SK-N-MC (cell line): Measurements from ENCODE around the gene ARHGAP44.

Experiments
- DNase-seq: peaks from one replicate; pipeline ENCODE4 v3.0.0-alpha.2; 2011; ENCODE audit warnings: low read depth, low spot score
- H3K27ac ChIP-seq: fragments of 200-600 bp; sonication (generic); 2 replicates; pipeline ENCODE4 v1.5.1; 2016; ENCODE audit warnings: mixed run types
- H3K36me3 ChIP-seq: fragments of 200-600 bp; sonication (generic); 2 replicates; pipeline ENCODE4 v1.6.1; 2017; ENCODE audit warnings: antibody characterized with exemption, low read length, mixed read lengths; ENCODE audit not compliant: insufficient read depth
- H3K4me3 ChIP-seq: fragments of 200-600 bp; sonication (generic); 2 replicates; pipeline ENCODE4 v1.5.1; 2016
- H3K9ac ChIP-seq: fragments of 200-600 bp; sonication (generic); 2 replicates; pipeline ENCODE4 v1.8.0; 2017; ENCODE audit warnings: mixed run types, mixed read lengths; ENCODE audit not compliant: insufficient read length
- H3K9me3 ChIP-seq: fragments of 200-600 bp; sonication (generic); 2 replicates; pipeline ENCODE4 v1.6.1; 2017; ENCODE audit warnings: low read depth, mild to moderate bottlenecking, antibody characterized with exemption, low read length, moderate library complexity, mixed read lengths
- EZH2 ChIP-seq: fragments of 200-600 bp; sonication (generic); IDR thresholded peaks from one replicate; pipeline ENCODE4 v1.6.1; 2017; ENCODE audit warnings: antibody characterized with exemption
- FOXP2 ChIP-seq: optimal IDR thresholded peaks from 2 replicates; pipeline ENCODE3; 2011; ENCODE audit warnings: mild to moderate bottlenecking, moderate library complexity; ENCODE audit not compliant: insufficient read depth; ENCODE audit errors: extremely low read length, control extremely low read depth
- POLR2AphosphoS5 ChIP-seq: IDR thresholded peaks from 2 replicates; pipeline ENCODE4 v1.6.1; 2012; ENCODE audit warnings: mild to moderate bottlenecking, low read depth, low read length, borderline replicate concordance

The ARHGAP44 gene

DNA sequence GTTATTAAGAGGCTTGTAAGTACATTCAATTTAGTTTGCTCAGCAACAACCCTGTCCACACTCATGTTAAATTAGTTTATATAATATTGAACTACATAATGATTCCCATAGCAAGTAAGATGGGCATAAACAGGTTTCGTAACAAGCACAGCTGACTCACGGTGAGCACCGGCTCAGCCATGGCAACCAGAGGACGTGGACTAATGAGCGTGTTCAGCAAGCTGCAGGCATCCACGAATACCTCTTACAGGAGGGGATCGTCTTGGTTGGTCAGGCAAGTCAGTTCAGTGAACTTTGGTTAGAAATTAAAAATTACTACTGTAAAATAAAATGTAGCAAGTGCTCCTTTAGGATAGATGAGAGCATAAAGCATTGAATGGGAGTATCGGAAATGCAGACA is 170.1 kb downstream of the ARHGAP44 start:
- Histone ChIP-seq H3K4me3 (no peak overlapping the region), H3K9ac (no peak overlapping the region), H3K36me3 (no peaks in the 10 kb centered on the region), H3K27ac (no peak overlapping the region), H3K9me3 (no peaks in the 10 kb centered on the region)
- no peak for DNase-seq
- TF ChIP-seq FOXP2, result no peak
- TF ChIP-seq EZH2, result no peak
- no peak for TF ChIP-seq POLR2AphosphoS5

DNA sequence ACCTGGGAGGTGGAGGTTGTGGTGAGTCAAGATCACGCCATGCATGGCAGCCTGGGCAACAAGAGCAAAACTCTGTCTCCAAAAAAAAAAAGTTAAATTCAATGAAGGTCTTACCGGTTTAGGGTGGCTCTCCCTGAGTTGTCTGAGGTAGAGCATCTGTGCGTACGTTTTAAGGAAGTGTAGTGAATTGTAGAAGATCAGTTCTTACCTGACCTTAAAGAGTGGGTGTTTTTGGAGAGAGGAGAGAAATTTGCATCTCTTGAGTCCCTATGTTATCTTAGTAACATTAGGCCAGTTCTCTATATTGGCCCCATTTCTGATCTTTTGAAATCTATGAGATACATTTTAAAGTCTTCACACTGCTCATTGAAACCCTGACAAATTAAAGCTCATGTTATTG is 172.4 kb downstream of the ARHGAP44 start:
- Histone ChIP-seq H3K36me3 (no peaks in the 10 kb centered on the region), H3K9me3 (no peaks in the 10 kb centered on the region), H3K27ac (no peak overlapping the region), H3K4me3 (no peak overlapping the region), H3K9ac (no peak overlapping the region)
- DNase-seq, result no peak
- TF ChIP-seq FOXP2 (no peak), EZH2 (no peak), POLR2AphosphoS5 (no peak)

DNA sequence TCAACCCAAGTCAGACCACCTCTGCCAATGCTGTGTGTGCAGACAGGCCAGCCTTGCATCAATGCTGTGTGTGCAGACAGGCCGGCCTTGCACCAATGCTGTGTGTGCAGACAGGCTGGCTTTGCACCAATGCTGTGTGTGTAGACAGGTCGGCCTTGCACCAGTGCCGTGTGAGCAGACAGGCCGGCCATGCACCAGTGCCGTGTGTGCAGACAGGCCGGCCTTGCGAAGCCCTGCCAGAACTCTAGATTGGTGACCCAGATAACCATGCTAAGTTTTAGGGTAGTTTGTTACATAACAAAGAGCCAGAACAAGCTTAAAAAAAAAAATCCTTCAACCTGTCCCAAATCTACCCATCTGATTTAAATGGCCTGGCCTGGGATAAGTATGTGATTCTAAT is 174.2 kb downstream of the ARHGAP44 start:
- DNase-seq, result no peak
- H3K9ac ChIP-seq, result no peak overlapping the region
- H3K36me3 ChIP-seq, result no peaks in the 10 kb centered on the region
- H3K27ac ChIP-seq, result no peak overlapping the region
- no peaks in the 10 kb centered on the region for H3K9me3 ChIP-seq
- H3K4me3 ChIP-seq, result no peak overlapping the region
- TF ChIP-seq FOXP2 (no peak), EZH2 (no peak), POLR2AphosphoS5 (no peak)

DNA sequence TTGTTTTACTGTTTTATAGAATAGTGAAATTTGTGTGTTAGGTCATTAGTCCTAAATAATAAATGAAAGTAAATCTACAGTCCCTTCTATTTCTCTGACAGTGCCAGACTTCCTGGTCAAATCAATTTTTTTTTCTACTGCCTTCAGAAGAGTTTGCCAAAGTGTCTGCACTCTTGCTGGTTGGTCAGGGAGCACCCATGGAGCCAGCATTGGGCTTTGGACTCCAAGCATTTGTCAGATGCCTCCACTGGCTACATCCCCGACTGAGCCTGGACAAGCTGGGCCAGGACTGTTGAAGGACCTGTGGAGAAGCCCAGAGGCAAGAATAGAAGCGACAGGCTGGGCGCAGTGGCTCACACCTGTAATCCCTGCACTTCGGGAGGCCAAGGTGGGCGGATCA is 174.9 kb downstream of the ARHGAP44 start:
- no peak overlapping the region for H3K4me3 ChIP-seq
- H3K27ac ChIP-seq, result no peak overlapping the region
- no peak overlapping the region for H3K9ac ChIP-seq
- H3K9me3 ChIP-seq, result no peaks in the 10 kb centered on the region
- H3K36me3 ChIP-seq, result no peaks in the 10 kb centered on the region
- TF ChIP-seq POLR2AphosphoS5, result no peak
- no peak for TF ChIP-seq EZH2
- TF ChIP-seq FOXP2, result no peak
- DNase-seq, result no peak

DNA sequence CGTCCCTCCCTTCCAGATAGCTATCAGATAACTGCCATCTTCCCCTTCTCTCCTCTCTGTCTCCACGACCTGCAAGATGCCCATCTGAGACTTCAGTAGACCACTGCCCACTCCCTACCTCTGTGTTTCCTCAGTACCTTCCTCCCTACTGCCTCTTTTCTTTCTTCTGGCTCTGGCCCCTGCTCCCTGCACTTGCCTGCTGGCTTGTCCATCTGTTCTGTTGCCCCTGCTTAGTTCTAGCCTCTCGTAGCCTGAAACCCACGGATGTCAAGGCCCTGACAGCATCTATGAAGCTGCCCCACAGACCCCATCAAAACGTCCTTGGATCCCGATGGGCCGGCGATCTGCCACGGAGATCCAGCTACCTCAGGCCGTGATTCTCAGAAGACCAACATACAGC is 175.5 kb downstream of the ARHGAP44 start:
- H3K9ac ChIP-seq, result no peak overlapping the region
- no peak overlapping the region for H3K27ac ChIP-seq
- H3K9me3 ChIP-seq, result no peaks in the 10 kb centered on the region
- DNase-seq, result no peak
- no peak overlapping the region for H3K4me3 ChIP-seq
- TF ChIP-seq EZH2 (no peak), POLR2AphosphoS5 (no peak)
- no peaks in the 10 kb centered on the region for H3K36me3 ChIP-seq

DNA sequence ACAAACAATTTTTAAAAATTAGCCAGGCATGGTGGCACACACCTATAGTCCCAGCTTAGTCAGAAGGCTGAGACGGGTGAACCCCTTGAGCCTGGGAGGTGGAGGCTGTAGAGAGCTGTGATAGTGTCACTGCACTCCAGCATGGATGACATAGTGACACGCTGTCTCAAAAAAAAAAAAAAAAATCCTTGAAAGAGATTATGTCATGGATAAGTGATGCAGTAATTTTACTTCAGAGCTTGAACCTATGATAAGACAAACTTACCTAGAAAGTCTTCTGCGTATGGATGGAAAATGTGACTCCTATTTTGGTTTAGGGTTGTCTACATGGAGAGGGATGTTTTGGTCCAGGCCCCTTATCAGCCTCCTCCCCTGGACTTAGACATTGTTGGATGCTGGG is 176.7 kb downstream of the ARHGAP44 start:
- Histone ChIP-seq H3K4me3 (no peak overlapping the region), H3K27ac (no peak overlapping the region), H3K9ac (no peak overlapping the region), H3K36me3 (no peaks in the 10 kb centered on the region), H3K9me3 (no peaks in the 10 kb centered on the region)
- TF ChIP-seq POLR2AphosphoS5 (no peak), EZH2 (no peak), FOXP2 (no peak)
- no peak for DNase-seq

DNA sequence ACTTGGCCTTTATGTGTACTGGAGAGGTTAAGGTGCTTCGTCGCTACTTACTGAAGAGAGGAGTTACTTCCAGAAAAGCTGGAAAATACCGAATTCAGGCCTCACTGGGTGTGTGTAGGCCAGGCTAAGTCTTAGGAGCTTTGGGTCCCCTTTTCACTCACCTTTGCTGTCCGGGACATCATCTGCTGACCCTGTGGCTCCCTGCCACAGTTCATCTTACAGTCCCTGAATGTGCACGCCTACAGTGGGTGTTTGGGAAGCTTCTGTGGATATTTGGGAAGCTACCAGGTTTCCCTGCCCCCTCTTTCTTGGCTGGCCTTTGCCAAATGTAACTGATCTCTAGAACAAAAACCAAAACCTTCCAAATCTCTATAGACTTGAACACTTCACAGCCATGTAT is 177.1 kb downstream of the ARHGAP44 start:
- TF ChIP-seq POLR2AphosphoS5, result no peak
- no peak for TF ChIP-seq FOXP2
- TF ChIP-seq EZH2, result no peak
- no peaks in the 10 kb centered on the region for H3K9me3 ChIP-seq
- H3K4me3 ChIP-seq, result no peak overlapping the region
- no peak overlapping the region for H3K27ac ChIP-seq
- no peak overlapping the region for H3K9ac ChIP-seq
- no peaks in the 10 kb centered on the region for H3K36me3 ChIP-seq
- no peak for DNase-seq

DNA sequence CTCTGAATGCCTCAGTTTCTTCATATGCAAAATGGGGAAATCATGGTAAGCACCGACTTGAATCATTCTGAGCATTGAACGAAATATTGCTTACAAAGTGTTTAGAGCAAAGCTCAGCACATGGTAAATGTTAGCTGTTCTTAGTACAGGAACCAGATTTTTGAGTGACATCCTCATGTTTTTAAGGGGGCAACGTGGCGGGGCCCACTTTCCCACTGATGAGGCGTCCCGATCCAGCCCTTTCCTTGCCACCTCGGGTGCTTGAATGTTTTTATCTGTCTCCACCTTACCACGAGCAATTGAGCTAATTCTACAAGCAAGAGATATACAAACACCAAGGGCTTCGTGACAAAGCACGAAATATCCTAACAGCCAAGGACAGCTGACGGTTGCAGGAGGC is 178.7 kb downstream of the ARHGAP44 start:
- DNase-seq, result no peak
- Histone ChIP-seq H3K9me3 (no peaks in the 10 kb centered on the region), H3K4me3 (no peak overlapping the region), H3K27ac (no peak overlapping the region), H3K9ac (no peak overlapping the region), H3K36me3 (no peaks in the 10 kb centered on the region)
- no peak for TF ChIP-seq POLR2AphosphoS5
- TF ChIP-seq EZH2, result no peak
- no peak for TF ChIP-seq FOXP2

DNA sequence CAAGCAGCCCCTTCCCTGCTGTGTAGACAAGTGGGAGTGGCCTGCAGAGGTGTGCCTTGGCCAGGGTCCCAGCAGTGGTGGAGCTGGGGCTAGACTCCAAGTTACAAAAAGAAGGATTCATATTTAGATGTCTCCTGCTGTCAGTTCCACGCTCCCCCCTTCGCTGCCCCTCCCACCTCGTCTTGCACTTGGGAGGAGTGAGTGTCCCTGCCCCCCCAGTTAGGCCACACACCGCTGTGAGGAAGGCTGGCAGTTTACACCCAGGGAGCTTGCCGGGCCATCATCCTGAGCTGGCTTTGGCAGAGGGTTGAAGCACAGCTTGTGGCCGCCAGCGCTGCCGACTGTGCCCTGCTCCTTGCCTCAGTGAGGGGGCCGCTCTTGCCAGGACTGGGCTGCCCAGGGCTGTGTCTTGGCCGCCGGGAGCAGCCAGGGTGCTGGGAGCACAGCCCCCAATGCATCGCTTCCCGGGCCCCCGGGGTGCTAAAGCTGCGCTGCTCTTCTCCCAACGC is 184.3 kb downstream of the ARHGAP44 start:
- no peak overlapping the region for H3K27ac ChIP-seq
- no peaks in the 10 kb centered on the region for H3K9me3 ChIP-seq
- TF ChIP-seq EZH2 (no peak), POLR2AphosphoS5 (no peak), FOXP2 (no peak)
- DNase-seq, result no peak
- no peaks in the 10 kb centered on the region for H3K36me3 ChIP-seq
- H3K9ac ChIP-seq, result no peak overlapping the region
- no peak overlapping the region for H3K4me3 ChIP-seq
